Activated CD4-positive, alpha-beta T cell treated with anti-CD3 and anti-CD28 coated beads, Interleukin-10, Interleukin-2, amounts not matched to agents 100 ng/mL and 50 ng/mL, durations not matched to agents 16 hours and 8 hours (primary cell): ENCODE measurements around the gene TAL1.
"Not testable (repeated sequence)": the region's sequence is repeated elsewhere in the genome, so short reads cannot be mapped to it uniquely, and the experiment has no call there.

Experiments used
- DNase-seq: peaks from one replicate; pipeline ENCODE4 v3.0.0-alpha.2; 2020

Gene TAL1

DNA sequence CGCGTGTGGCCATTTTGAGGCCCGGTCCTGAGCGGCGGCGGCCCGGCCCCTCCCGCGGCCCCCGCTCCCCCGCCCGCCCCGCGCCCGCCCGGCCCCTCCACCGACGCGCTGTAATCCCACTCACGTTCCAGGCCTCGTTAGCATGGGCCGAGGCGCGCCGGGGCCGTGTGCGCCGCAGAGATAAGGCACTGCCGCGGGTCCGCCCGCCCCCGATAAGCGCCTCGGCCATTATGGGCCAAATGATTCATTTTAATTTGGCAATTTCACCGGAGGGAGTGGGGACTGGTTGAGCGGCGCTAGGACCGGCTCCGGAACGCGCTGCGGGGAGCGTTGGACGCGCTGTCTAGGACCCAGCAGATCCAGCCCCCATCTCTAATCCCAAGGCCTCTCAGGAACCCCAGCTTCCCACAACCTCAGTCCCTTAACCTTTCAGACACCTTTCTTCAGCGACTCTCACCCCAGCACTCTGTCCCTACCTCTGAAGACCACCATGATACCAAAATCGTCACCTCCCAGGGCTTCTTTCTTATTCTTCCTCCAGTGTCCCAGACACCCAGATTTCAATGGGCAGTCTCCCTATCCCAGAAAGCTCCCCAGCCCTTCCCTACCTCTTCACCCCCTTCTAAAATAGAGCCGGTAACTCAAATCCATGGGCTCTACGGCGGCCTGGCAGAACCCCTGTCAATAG is at the start of gene TAL1:
TAL1 (minus strand) TSS at position 39 of the 688 bp plus-strand sequence. CDS start 6,337 bp downstream, outside the sequence.
- DNase-seq = no peak

DNA sequence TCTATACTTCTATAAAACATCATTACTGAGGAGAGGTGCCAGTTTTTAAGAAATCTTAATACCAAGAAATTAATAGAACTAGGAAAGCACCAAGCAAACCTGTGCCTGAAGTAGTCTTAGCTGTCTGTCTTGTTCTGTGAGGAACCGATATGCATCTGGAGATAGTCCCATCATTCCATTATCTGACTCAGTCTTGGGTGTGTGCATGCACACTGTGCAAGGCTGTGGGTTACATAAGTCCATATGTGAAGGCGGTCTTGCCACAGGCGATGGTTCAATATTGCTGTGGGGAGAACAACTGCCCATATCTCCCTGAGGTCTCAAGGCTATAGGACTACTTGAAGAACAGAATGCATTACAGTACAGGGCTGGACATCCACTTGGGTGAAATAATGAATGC is 48.1 kb upstream of the TAL1 start:
- no peak for DNase-seq

DNA sequence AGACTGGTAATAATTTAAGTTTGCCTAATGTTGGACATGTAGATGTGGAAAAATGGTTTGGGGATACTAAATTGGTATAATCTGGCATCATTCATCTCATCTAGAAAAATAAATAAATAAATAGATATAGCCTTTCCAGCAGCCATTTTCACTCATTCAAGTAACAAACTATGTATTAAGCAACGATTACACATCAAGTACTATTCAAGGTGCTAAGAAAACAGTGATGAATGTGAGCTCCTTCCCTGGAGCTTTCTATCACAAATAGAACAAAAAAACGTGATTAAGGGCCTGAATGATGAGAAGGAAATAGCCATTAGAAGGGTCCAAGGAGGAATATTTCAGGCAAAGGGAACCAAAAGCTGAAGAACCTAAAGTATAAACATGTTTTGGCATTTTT is 44.8 kb upstream of the TAL1 start:
- no peak for DNase-seq

DNA sequence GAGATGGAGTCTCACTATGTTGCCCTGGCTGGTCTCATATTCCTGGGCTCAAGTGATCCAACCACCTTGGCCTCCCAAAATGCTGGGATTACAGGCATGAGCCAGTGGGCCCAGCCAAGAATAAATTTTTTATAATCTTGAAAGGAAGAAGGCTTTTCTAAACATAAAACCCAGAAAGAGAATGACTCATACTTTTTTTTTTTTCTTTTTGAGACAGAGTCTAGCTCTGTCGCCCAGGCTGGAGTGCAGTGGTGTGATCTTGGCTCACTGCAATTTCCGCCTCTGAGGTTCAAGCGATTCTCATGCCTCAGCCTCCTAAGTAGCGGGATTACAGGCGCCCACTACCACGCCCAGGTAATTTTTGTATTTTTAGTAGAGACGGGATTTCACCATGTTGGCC is 43.8 kb upstream of the TAL1 start:
- not testable (repeated sequence) for DNase-seq

DNA sequence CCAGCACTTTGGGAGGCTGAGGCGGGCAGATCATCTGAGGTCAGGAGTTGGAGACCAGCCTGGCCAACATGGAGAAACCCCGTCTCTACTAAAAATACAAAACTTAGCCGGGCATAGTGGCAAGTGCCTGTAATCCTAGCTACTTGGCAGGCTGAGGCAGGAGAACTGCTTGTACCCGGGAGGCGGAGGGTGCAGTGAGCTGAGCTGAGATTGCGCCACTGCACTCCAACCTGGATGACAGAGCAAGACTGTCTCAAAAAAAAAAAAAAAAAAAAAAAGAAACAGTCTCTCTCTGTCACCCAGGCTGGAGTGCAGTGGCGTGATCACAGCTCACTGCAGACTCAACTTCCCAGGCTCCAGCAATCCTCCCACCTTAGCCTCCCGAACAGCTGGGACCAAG is 33.5 kb upstream of the TAL1 start:
- DNase-seq = not testable (repeated sequence)

DNA sequence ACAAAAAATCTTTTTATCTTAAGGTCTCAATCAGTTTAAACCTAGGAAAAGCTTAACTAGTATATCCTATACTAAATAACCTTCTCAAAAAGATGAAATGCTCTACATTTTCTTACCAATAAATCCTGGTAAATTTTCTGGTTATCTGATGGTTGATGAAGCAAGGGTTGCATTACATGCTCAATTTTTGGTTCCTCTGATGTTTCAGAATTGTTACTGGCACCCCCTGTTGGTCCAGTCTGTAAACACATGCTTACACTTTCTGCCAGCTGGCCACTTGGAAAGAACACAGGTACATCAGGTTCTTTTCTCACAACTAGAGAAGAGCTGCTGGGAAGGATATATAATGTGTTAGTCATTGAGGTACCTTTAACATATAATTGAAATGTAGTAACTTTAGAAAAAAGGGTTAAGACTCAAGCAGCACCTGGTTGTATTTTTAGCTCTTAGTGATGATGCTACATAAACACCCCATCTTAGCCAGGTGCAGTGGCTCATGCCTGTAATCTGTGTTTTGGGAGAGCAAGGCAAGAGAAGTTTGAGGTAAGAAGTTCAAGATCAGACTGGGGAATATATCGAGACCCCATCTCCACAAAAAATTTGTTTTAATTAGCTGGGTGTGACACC is 30.9 kb upstream of the TAL1 start:
- DNase-seq = peak; percentile 52

DNA sequence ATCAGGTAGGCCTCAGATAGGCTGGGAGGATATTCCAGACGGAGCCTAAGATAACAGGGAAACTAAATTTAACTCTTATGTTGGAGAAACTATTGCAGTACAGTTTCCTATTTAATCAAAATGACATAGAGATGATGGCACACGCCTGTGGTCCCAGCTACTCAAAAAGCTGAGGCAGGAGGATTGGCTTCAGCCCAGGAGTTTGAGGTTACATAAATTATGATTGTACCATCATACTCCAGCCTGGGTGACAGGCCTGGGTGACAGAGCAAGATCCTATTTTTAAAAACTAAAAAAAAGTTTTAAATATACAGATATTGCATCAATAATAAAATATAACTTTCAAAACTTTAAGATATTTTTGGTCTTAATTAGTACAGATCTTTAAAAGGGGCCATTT is 25.2 kb upstream of the TAL1 start:
- no peak for DNase-seq

DNA sequence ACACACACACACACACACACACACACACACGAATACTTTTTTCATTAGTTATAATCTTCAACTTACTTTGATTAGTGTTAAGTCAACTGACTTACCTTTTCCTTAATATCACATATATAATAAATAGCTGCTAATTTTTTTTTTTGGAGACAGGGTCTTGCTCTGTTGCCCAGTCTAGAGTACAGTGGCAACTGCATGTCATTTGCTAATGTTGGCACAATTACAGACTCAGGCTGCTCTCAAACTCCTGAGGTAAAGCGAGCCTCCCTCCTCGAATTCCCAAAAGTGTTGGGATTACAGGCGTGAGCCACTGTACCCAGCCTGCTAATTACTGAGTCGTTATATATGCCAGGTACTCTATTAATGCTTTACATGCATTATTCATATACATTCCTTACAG is 20.8 kb upstream of the TAL1 start:
- DNase-seq = no peak

DNA sequence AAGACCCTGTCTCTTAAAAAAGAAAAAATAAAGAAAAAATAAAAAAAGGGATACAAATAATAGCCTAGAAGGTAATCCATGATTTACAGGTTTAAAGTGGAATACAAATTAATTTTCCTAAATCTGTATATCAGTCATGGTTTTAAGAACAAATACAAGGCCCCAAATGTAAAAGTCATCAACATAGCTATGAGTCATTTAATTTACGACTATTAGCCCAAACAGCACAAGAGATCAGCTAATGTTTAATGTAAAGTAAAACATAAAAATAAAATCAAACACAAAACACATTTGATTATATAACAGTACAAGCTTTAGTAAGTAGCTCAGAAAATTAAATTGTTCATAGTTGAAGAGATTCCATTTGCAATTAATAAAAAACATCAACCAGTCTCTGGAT is 20.3 kb upstream of the TAL1 start:
- DNase-seq = no peak

DNA sequence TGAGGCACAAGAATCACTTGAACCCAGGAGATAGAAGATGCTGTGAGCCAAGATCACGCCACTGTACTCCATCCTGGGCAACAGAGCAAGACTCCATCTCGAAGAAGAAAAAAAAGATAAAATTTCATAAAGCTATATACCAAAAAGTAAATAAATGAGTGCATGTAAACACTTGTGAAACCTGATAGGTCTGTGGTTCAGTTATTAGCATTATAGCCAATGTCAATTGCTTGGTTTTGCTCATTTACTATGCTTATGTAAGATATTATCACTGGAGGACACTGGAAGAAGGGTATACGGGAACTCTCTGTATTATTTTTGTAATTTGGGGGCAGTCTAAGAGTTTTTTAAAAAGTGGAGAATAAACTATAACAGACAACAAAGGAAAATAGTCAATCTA is 17.7 kb upstream of the TAL1 start:
- DNase-seq = no peak

DNA sequence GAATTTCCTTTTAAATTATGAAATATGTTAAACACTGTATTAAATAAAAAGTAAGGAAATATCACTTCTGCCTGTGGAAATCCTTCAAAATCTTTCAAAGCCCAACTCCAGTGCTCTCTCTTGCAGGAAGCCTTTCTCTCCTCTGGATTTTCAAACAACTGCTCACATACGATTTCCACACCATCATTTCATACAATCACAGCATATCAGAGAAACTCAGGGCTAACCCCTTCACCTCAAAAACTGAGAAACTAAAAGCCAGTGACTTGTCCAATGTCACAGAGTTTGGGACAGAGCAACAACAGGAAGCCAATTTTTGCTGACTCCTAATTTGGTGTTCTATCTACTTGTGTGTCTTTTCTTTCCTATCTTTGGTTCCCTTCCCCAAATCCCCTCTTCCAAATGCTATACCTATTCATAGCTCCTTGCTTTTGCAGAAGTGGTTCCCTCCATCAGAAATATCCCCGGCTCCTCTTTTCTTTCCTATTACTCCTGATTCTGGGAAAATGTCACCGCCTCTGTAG is 12.4 kb upstream of the TAL1 start:
- no peak for DNase-seq

DNA sequence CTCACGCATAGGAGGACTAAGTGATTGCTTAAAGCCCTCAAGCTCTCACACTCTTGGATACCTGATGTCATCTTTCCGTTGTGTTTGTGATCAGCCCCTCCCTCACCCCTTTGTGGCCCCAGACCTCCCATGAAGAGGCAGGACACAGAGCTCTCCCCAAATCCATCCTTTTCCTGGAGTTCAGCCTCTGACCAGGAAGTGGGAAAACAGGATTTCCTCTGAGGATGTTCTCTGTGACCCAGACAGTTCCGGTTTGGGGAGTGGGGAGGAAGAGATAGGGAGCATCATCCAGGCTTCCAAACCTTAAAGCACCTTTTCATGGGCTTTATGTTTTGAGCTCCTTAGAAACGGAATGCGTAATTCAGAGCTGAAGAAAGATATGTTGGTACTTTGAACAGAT is 11.9 kb upstream of the TAL1 start:
- DNase-seq = no peak

DNA sequence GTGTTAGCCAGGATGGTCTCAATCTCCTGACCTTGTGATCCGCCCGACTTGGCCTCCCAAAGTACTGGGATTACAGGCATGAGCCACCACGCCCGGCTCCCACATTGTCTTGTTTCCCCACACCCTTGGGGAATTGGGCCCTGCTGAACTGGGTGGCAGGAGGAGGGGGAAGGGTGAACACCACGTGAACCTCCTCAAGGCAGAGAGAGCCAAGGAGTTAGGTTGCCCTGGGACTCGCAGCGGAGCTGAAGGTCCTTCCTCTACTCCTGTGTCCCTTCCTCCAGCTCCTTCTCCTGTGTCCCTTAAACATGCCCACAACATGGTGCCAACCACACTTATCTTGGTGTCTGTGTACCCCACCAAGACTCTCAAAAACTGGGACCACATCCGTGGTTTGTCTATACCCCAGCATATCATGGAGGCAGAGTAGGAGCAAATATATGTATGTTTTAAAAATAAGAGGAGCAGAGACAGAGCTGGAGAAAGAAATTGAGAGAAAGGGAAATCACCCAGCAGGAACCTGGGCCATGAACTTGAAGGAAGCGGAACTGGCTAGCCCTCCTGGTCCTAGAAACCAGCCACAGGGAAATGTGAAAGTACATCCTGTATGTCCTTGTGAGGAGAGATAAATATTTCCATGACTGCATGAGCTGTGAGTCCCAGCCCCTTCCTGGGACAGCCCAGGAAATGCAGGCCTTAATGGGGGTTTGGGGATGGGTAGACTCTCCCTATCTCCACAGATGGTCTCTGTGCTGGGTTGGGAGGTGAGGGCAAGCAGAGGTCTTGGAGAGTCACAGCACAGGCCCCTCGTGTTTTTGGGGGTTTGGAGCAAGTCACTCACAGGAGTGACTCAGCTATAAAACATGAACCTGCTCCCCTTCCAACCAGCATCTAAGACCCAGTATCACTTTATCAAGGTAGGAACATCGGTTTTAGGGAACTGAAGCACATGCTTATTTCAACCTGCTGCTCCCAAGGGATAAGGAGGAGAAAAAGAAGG is 9.4 kb upstream of the TAL1 start:
- DNase-seq = no peak

DNA sequence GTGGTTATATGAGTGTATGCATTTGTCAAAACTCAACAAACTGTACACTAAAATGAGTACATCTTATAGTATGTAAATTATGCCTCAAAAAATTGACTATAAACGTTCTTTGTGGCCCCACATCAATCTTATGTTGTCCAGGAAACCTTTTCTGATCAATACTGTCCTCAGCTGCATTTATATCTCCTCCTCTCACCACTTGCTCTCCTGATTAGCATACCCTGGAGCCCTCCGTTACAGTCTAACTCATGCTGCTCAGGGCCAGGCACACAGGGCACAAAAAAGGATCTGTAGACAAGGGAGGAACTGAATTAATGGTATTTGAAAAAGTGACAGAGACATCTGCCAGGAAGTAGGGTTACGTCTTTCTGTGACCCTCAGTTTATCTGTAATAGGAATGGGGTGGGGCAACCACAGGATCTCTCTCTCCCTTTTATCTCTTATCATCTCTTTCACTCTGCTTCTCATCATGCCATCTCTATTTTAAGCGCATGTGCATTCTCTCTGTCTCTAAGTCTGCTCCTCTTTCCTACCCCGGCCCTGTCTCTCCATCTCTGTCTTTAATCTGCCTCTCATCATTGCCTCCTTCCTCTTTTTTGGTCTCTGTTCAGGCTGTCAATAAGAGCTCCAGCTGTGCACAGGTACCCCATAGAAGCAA is 7.0 kb upstream of the TAL1 start:
- DNase-seq = no peak

DNA sequence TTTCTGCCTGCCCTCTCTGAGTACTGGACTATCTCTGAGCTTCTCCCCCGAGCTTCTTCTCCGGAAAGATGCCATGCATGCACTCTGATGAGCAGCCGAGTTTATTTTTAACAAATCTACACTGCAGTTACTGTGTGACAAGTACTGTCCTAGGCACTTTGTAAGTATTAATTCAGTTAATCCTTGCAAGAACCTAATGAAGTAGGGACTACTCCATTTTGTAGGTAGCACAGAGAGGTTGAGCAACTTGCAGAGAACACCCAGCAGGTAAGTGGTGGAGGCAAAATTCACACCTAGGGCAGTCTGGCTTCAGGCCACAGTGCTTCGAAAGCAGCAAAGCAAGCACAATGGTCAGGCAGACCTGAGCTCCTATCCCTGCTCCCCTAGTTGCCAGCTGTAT is 3.8 kb upstream of the TAL1 start:
- no peak for DNase-seq

DNA sequence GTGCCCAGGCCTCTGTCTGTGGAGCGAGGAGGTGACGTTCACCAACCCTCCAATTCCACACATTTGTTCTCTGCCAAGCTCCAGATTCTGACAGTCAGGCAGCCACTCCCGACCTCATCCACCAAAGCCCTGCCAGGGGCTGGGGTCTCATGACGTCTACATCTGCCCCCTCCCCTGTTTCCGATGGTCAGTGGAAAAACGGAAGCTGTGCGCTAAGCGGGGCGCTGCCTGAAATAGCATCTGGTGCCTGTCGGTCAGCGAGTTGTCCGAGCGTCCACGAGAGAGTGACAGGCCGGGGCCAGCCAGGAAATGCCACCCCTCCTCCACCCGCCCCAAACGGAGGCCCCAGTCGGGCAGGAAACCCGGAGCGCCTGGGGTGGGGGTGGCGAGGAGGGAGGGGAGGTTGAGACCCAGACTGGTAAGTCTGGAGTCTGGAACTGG is 3.2 kb upstream of the TAL1 start:
- no peak for DNase-seq

DNA sequence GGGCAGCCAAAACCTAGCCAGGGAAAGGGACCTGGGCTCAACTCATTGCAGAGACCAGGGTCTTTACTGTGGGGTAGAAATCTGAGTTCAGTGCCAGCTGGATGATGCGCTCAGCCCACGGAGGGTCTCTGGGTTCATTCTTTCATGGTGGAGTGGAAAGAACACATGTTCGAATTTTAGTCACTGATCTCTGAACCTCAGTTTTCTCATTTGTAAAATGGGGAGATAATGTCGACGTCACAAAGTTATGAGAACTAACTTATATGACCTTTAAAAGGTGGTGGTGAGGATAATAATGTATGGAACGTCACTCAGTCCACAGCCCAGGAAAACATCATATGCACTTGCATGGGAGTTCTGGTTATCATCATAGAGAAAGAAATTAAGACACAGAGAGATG is 1.2 kb upstream of the TAL1 start:
- no peak for DNase-seq

DNA sequence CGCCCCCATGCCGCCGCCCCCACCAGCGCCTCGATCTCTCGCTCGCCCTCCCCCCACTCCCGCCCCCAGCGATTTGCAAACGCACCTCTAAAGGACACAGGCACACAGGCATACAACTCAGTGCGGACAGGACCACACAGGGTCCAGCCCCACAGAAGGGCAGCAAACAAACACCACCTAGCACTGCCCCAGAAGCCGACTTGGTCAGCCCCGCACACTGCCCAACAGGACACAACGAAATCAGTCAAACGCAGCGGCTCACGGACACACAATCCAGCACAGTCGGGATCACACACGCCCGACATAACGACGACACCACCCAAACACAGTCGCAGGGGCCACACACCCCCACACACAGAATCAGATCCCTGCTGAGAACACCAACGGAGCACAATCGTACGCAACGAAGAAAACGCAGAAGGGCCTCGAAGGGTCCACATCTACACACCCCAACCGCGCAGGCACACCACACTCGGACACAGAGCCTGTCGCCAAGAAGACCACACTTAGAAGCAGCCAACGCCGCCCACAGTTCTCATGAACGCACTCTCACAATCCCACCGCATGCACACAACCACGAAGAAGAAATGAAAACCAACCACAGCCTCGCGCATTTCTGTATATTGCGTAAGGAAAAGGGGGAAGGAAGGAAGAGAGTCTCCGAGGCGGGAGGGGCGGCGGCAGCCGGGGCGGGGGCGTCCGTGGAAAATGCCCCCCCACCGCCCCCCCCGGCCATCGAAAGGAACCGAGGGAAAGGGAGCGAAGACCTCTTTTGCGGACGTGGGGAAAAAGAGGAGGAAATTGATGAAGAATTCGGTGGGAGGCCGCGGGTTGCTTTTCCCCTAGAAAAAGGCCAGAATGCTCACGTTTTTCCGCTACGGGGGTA is 481 bp downstream of the TAL1 start:
- peak; percentile 24 for DNase-seq

DNA sequence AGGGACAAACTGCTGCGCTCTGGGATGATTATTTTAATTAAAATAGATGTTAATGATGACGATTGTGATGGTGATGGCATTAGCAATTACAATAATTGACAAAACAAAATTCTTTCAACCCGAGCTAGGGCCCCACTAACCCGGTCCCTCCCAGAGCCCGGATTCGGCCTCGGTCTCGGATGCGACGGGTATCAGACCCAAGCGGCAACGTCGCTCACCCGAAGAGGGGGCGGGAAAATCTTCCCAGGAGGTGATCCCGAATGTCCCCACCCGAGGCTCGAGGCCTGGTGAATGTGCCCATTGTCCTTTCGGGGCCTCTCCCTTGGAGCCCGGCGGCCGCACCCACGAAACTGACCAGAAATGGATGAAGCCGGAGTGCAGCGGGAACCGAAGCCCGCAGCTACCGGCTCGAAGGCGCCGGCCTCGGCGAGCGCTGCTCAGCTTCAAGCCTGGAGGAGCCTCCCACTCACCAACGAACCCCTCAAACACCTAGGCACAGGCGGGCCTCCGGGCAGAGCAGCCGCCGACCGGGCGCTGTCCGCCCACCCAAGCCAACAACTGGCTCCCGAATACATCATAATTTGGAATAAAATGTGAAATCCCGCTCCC is 1.2 kb downstream of the TAL1 start:
- no peak for DNase-seq

DNA sequence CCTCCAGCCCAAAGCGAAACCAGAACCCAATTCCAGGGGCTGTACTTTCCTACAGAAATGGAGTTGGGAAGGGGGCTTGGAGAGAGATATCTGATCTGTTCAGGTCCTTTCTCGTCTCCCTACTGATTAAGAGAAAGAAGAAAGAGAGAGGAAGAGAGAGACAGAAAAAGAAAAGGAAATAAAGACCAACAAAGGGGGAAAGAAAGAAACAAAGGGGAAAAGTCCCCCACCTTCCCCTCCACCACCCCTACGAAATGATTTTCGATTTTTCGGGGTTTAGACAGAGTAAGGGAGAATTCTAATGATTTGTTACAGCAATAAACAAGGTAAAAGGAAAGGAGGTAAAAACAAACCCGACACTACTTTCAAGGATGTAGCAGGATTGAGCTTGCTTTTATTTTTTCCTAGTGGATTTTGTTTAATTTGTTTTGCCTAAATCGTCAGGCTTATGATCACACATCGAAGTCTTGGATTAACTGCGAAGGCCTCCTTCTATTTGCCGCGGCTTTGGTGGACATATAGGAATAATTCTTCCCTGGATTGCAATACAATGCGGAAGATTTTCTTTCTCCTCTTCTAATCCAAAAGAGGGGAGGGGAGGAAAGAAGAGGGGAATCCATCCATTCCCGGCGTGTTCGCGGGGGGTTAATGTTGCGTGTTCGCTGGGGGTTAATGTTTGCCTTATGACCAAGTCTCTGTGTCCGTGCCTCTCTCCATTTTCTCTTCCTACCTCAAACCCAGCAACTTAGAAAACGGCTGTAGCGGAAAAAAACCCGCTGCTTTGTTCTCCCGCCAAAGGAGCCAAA is 1.9 kb downstream of the TAL1 start:
- DNase-seq = no peak
